Mononuclear cell (primary cell): Measurements from ENCODE around the gene PHGDH. TPM values are rescaled to one million over a fixed set of nuclear protein-coding genes. Genes with fewer than 3 reads are reported as not detected.
"Not testable (repeated sequence)": the region's sequence is repeated elsewhere in the genome, so short reads cannot be mapped to it uniquely, and the experiment has no call there.

Experiments used
- H3K27me3 ChIP-seq: 2 replicates; pipeline ENCODE4 v1.6.0; 2011; ENCODE audit warnings: low read length, control low read depth; ENCODE audit not compliant: insufficient read depth
- H3K4me1 ChIP-seq: 2 replicates; pipeline ENCODE4 v1.5.1; 2011; ENCODE audit warnings: mild to moderate bottlenecking, low read length, control low read depth; ENCODE audit not compliant: insufficient read depth
- H3K4me3 ChIP-seq: 2 replicates; pipeline ENCODE4 v1.5.1; 2011; ENCODE audit warnings: mild to moderate bottlenecking, low read length, moderate library complexity
- H3K9me3 ChIP-seq: 2 replicates; pipeline ENCODE4 v1.5.1; 2011; ENCODE audit warnings: low read depth, mild to moderate bottlenecking, control low read depth, low read length
- total RNA-seq: library from RNA; depleted of rRNA; stranded (reverse); fragments of >200 nt; gene quantifications from one replicate; pipeline ENCODE4 v1.2.3, GENCODE V29; 2012

Gene PHGDH
- total RNA-seq, 1 donor = 2.8 TPM

DNA sequence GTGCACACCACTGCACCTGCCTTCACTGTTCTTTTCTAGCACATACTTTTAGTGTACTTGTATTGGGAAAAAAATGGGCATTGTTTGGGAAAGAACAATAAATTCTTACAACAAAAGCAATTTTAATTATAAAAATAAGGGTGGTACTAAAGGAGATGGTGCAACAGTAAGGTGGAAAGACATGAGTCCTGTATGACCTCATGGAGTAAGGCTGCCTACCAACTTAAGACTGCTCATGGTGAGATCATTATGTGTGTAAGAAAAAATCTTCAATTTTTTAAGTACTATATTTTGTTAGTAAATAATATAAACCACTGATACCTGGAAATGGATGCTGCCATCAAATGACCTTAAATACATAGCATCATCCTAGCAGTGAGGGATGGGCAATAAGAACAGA lies 29.6 kb upstream of the PHGDH start:
- H3K27me3 ChIP-seq = no peaks in the 10 kb centered on the region
- no peak overlapping the region for H3K4me3 ChIP-seq
- H3K4me1 ChIP-seq = no peaks in the 10 kb centered on the region
- H3K9me3 ChIP-seq = no peaks in the 10 kb centered on the region

- Histone ChIP-seq H3K9me3 (no peaks in the 10 kb centered on the region), H3K4me1 (no peaks in the 10 kb centered on the region), H3K27me3 (no peaks in the 10 kb centered on the region), H3K4me3 (no peak overlapping the region)
Measured at GRCh38 chr1:119683893-119684292, 27.8 kb upstream of the PHGDH start.

DNA sequence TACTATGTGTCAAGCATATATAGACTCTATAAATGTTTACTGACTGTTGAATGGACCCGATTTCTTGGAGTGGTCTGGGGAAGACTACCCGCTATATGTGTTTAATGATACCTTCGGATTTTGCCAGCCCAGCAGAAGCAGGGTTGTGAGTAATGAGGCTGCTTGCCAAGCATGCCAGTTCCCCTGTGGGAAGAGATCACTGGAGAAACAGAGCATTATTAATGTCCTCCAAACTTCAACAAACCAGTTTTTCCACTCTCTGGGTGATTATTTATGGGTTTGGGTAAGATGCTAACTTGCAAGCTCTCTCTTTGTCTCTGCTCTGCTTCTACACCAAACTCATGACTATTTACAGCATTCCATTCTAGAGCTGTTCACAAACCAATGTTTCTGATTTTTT lies 25.1 kb upstream of the PHGDH start:
- Histone ChIP-seq H3K4me3 (no peak overlapping the region), H3K4me1 (no peaks in the 10 kb centered on the region), H3K9me3 (no peaks in the 10 kb centered on the region), H3K27me3 (no peaks in the 10 kb centered on the region)

DNA sequence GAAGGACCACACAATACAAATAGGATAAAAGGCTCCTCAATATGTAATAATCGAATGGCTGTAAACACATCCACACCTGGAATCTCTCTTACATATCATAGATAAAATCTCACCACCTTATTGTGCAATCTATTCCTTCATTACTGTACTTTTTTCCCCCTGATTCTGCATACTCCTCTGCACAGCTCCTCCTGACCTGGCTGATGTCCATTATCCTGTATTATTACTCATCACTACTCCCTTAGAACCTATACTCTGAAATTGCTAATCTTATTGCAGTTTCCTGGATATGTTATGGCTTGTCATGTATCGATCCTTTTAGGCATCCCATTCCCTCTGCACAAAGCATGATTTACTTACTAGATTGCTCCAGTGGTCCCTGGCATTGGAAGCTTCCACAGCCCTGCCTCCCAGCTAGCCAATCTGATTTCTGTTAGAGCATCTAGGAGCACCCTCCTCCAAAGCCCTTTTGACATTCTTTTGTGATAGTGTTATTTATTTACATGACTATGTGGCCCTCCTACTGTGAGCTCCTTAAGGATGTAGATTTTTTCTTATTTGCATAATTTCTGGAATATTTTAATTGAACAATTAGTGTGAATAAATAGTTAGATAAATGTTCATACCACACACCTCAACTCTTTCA lies 24.2 kb upstream of the PHGDH start:
- H3K9me3 ChIP-seq = no peaks in the 10 kb centered on the region
- no peaks in the 10 kb centered on the region for H3K27me3 ChIP-seq
- H3K4me1 ChIP-seq = no peaks in the 10 kb centered on the region
- H3K4me3 ChIP-seq = no peak overlapping the region

- H3K27me3 ChIP-seq = no peaks in the 10 kb centered on the region
- H3K9me3 ChIP-seq = no peaks in the 10 kb centered on the region
- H3K4me1 ChIP-seq = no peaks in the 10 kb centered on the region
- no peak overlapping the region for H3K4me3 ChIP-seq
Measured at GRCh38 chr1:119688810-119689209, 22.9 kb upstream of the PHGDH start.

- no peaks in the 10 kb centered on the region for H3K4me1 ChIP-seq
- no peaks in the 10 kb centered on the region for H3K27me3 ChIP-seq
- no peaks in the 10 kb centered on the region for H3K9me3 ChIP-seq
- no peak overlapping the region for H3K4me3 ChIP-seq
Measured at GRCh38 chr1:119689511-119689910, 22.2 kb upstream of the PHGDH start.

DNA sequence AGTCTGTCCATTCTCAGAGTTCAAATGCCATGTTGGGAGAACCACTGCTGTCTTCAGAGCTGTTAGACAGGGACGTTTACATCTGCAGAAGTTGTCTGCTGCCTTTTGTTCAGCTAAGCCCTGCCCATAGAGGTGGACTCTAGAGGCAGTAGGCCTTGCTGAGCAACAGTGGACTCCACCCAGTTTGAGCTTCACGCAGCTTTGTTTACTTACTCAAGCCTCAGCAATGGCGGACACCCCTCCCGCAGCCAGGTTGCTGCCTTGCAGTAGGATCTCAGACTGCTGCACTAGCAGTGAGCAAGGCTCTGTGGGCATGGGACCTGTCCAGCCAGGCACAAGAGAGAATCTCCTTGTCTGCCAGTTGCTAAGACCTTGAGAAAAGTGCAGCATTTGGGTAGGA lies 14.9 kb upstream of the PHGDH start:
- H3K4me1 ChIP-seq, H3K27me3 ChIP-seq, H3K4me3 ChIP-seq, H3K9me3 ChIP-seq: not testable (repeated sequence)

DNA sequence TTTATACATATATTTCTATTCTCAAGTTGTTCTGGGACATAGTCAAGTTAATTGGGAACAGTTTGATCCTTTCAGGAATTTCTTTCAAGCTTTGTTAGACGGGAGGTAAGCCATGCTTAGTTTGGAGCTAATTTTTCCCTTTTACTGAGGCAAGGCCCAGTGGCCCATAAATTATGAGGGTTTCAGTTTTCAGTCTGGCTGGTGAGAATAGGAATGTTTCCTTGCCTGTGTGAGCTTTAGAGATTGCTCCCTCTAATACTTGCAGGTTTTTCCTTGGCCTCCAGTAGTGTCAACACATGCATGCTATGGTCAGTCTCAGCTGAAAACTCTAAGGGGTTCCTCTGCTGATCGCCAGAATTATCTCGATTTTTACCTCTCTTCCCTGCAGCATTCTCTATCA lies 14.1 kb upstream of the PHGDH start:
- no peaks in the 10 kb centered on the region for H3K9me3 ChIP-seq
- H3K4me3 ChIP-seq = no peak overlapping the region
- H3K27me3 ChIP-seq = no peaks in the 10 kb centered on the region
- no peaks in the 10 kb centered on the region for H3K4me1 ChIP-seq

DNA sequence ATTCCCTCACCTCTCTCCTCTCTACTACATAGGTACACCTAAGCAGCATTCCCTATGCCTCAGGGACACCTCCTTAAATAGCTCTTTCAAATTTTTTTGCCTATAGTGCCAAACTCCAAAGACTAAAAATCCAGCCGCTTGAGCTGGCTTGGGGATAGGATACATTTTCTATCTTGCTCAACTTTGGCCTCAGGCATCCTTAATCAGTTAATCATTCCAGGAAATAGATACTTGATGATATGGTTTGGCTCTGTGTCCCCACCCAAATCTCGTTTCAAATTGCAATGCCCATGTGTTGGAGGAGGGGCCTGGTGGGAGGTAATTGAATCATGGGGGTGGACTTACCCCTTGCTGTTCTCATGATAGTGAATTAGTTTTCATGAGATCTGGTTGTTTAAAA lies 11.4 kb upstream of the PHGDH start:
- no peak overlapping the region for H3K4me3 ChIP-seq
- H3K4me1 ChIP-seq = no peaks in the 10 kb centered on the region

GRCh38 chr1:119701659-119702058 lies 10.1 kb upstream of the PHGDH start:
- H3K4me1 ChIP-seq = no peaks in the 10 kb centered on the region
- no peaks in the 10 kb centered on the region for H3K27me3 ChIP-seq
- no peak overlapping the region for H3K4me3 ChIP-seq
- H3K9me3 ChIP-seq = no peaks in the 10 kb centered on the region

More for the DNA sequence above, 11.4 kb upstream of the PHGDH start:
- H3K9me3 ChIP-seq = no peaks in the 10 kb centered on the region
- no peaks in the 10 kb centered on the region for H3K27me3 ChIP-seq

GRCh38 chr1:119702384-119702783 lies 9.3 kb upstream of the PHGDH start:
- H3K4me3 ChIP-seq = no peak overlapping the region
- H3K9me3 ChIP-seq = no peaks in the 10 kb centered on the region
- H3K4me1 ChIP-seq = no peaks in the 10 kb centered on the region
- H3K27me3 ChIP-seq = no peaks in the 10 kb centered on the region

DNA sequence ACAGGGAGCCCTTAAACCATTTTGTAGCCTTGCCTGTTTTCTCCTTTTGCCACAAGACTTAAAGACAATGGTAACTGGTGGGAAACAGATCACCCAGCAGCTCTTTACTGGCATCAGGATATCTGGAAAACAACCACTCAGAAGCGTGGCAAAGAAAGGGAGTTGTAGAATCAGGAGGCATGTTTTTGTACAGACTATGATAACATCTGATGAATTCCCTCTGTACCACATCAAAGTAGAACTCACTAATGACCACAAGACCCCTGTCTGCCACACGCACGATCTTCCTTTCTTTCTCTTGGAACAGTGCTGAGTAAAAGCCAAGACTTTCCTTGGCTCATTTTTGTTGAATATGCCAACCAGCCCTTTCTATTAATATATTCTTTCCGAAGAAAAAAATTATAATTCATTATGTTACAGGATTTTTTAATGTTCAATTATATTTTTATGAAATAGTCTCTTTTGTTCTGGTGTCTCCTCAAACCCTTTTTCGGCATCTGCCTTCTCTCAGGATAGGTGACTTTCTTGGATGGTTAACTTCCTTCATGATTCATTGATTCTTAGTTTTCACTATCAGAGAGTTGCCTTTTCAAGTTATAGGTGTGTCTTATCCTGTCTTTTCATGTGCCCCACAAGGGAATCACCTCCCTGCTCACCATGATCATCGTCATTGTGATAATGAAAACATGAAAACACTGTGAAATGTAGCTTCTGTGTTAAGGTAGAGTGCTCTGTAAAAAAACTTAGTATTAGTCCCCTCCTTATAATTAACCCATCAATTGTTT lies 7.9 kb upstream of the PHGDH start:
- H3K4me1 ChIP-seq = no peaks in the 10 kb centered on the region
- no peak overlapping the region for H3K4me3 ChIP-seq
- H3K9me3 ChIP-seq = no peaks in the 10 kb centered on the region
- H3K27me3 ChIP-seq = no peaks in the 10 kb centered on the region

DNA sequence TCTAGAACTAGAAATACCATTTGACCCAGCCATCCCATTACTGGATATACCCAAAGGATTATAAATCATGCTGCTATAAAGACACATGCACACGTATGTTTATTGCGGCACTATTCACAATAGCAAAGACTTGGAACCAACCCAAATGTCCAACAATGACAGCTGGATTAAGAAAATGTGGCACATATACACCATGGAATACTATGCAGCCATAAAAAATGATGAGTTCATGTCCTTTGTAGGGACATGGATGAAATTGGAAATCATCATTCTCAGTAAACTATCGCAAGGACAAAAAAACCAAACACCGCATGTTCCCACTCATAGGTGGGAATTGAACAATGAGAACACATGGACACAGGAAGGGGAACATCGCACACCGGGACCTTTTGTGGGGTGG lies 5.1 kb upstream of the PHGDH start:
- H3K9me3 ChIP-seq = not testable (repeated sequence)

GRCh38 chr1:119711356-119711803 lies 354 bp upstream of the PHGDH start:
- Histone ChIP-seq H3K4me1 (peaks cover 18% of the 10 kb centered on the region), H3K4me3 (peak overlapping the region; percentile 60)
- not testable (repeated sequence) for H3K9me3 ChIP-seq, H3K27me3 ChIP-seq

More for the DNA sequence above, 5.1 kb upstream of the PHGDH start:
- H3K4me1 ChIP-seq, H3K4me3 ChIP-seq, H3K27me3 ChIP-seq: not testable (repeated sequence)

GRCh38 chr1:119712342-119713038 lies 756 bp downstream of the PHGDH start:
- Histone ChIP-seq H3K4me3 (peak overlapping the region; percentile 60), H3K27me3 (peaks cover 7% of the 10 kb centered on the region), H3K4me1 (peaks cover 18% of the 10 kb centered on the region), H3K9me3 (no peaks in the 10 kb centered on the region)
